ENCODE data around the gene GOLGA7B.
"Not testable (repeated sequence)": the region's sequence is repeated elsewhere in the genome, so short reads cannot be mapped to it uniquely, and the experiment has no call there.

Gene GOLGA7B

DNA sequence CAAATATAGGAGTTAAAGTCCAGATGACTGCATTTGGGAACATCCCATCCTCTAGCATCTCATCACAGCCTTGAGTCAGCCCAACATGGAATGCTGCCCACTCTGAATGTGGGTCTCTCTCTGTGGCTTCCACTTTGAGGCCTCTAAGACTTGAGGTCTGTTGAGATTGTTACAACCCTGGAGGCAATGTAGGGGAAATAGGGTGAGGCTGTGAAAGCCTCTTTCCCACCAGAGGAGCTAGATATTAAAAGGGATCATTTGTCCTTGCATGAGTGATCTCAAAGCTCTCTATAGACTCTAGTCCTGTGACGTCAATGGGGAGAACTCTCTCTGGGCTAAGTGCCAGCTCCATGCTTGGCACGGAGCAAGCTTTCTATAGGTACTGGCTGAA is 6.4 kb upstream of the GOLGA7B start:
- DNase-seq (ENCODE audit: extremely low read depth, low read depth): no peak
- H3K4me3 ChIP-seq (replicated peaks; ENCODE audit: low read depth, low read length): no peak overlapping the region
- TF ChIP-seq, protein P1, sequence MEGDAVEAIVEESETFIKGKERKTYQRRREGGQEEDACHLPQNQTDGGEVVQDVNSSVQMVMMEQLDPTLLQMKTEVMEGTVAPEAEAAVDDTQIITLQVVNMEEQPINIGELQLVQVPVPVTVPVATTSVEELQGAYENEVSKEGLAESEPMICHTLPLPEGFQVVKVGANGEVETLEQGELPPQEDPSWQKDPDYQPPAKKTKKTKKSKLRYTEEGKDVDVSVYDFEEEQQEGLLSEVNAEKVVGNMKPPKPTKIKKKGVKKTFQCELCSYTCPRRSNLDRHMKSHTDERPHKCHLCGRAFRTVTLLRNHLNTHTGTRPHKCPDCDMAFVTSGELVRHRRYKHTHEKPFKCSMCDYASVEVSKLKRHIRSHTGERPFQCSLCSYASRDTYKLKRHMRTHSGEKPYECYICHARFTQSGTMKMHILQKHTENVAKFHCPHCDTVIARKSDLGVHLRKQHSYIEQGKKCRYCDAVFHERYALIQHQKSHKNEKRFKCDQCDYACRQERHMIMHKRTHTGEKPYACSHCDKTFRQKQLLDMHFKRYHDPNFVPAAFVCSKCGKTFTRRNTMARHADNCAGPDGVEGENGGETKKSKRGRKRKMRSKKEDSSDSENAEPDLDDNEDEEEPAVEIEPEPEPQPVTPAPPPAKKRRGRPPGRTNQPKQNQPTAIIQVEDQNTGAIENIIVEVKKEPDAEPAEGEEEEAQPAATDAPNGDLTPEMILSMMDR (IDR thresholded peaks at IDR 0.05; ENCODE audit: low read depth, low read length, missing control alignments): no peak

- DNase-seq (ENCODE audit: extremely low read depth, low read depth); H3K4me3 ChIP-seq (replicated peaks; ENCODE audit: low read depth, low read length): not testable (repeated sequence)
These were observed 5.7 kb upstream of the GOLGA7B start for GRCh38 chr10:97843972-97844371.

DNA sequence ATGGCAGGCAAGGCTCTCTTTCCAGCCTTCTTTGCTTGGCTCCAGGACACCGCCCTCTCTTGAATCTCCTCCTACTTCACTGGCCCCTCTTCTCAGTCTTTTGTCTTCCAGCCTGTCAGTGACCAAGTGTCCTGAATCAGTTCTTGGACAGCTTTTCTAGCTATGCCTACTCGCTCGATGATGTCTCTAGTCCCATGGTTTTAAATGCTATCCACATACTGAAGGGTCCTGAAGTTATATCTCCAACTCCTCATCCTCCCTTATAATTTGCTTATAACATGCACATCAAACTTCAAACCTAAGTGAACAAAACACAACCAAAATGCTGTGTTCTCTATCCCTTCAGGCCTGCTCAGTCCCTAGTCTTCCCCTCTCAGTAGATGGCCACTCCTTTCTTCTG is 5.0 kb upstream of the GOLGA7B start:
- TF ChIP-seq, protein P1 (IDR thresholded peaks at IDR 0.05; ENCODE audit: low read depth, low read length, missing control alignments): no peak
- H3K4me3 ChIP-seq (replicated peaks; ENCODE audit: low read depth, low read length): no peak overlapping the region
- no peak for DNase-seq (ENCODE audit: extremely low read depth, low read depth)

GRCh38 chr10:97849103-97849686 is 448 bp upstream of the GOLGA7B start:
- DNase-seq (ENCODE audit: extremely low read depth, low read depth): no peak
- TF ChIP-seq, protein P1 (IDR thresholded peaks at IDR 0.05; ENCODE audit: low read depth, low read length, missing control alignments): no peak
- peak overlapping the region; percentile 17; the same call in 1 of the 2 replicates for H3K4me3 ChIP-seq (replicated peaks; ENCODE audit: low read depth, low read length)

GRCh38 chr10:97850446-97850845 is 803 bp downstream of the GOLGA7B start:
- no peak overlapping the region for H3K4me3 ChIP-seq (replicated peaks; ENCODE audit: low read depth, low read length)
- no peak for DNase-seq (ENCODE audit: extremely low read depth, low read depth)
- TF ChIP-seq, protein P1 (IDR thresholded peaks at IDR 0.05; ENCODE audit: low read depth, low read length, missing control alignments): no peak

GRCh38 chr10:97851341-97852001 is 1.8 kb downstream of the GOLGA7B start:
- no peak for DNase-seq (ENCODE audit: extremely low read depth, low read depth)
- H3K4me3 ChIP-seq (replicated peaks; ENCODE audit: low read depth, low read length): no peak overlapping the region
- TF ChIP-seq, protein P1 (IDR thresholded peaks at IDR 0.05; ENCODE audit: low read depth, low read length, missing control alignments): no peak

- TF ChIP-seq, protein P1 (IDR thresholded peaks at IDR 0.05; ENCODE audit: low read depth, low read length, missing control alignments): no peak
- no peak overlapping the region for H3K4me3 ChIP-seq (replicated peaks; ENCODE audit: low read depth, low read length)
- no peak for DNase-seq (ENCODE audit: extremely low read depth, low read depth)
These were observed 2.6 kb downstream of the GOLGA7B start for GRCh38 chr10:97852277-97852676.
